ENCODE data around the gene NRARP.

- no peak for TF ChIP-seq EZH2 (IDR thresholded peaks at IDR 0.05; ENCODE audit: low read depth, unreplicated experiment)
- TF ChIP-seq, protein P1, sequence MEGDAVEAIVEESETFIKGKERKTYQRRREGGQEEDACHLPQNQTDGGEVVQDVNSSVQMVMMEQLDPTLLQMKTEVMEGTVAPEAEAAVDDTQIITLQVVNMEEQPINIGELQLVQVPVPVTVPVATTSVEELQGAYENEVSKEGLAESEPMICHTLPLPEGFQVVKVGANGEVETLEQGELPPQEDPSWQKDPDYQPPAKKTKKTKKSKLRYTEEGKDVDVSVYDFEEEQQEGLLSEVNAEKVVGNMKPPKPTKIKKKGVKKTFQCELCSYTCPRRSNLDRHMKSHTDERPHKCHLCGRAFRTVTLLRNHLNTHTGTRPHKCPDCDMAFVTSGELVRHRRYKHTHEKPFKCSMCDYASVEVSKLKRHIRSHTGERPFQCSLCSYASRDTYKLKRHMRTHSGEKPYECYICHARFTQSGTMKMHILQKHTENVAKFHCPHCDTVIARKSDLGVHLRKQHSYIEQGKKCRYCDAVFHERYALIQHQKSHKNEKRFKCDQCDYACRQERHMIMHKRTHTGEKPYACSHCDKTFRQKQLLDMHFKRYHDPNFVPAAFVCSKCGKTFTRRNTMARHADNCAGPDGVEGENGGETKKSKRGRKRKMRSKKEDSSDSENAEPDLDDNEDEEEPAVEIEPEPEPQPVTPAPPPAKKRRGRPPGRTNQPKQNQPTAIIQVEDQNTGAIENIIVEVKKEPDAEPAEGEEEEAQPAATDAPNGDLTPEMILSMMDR (conservative IDR thresholded peaks at IDR 0.05; ENCODE audit: low read depth in 2 of 2): no peak
- TF ChIP-seq POLR2AphosphoS5 (IDR thresholded peaks at IDR 0.05; ENCODE audit: low read depth): no peak
- TF ChIP-seq CREB1 (CRISPR knock-in tag; IDR thresholded peaks at IDR 0.05; ENCODE audit: low read depth): no peak
- TF ChIP-seq ZNF331 (CRISPR knock-in tag; IDR thresholded peaks at IDR 0.05; ENCODE audit: low read depth): no peak
- TF ChIP-seq STAT1 (IDR thresholded peaks at IDR 0.05; ENCODE audit: unreplicated experiment): no peak
- TF ChIP-seq, protein P2, sequence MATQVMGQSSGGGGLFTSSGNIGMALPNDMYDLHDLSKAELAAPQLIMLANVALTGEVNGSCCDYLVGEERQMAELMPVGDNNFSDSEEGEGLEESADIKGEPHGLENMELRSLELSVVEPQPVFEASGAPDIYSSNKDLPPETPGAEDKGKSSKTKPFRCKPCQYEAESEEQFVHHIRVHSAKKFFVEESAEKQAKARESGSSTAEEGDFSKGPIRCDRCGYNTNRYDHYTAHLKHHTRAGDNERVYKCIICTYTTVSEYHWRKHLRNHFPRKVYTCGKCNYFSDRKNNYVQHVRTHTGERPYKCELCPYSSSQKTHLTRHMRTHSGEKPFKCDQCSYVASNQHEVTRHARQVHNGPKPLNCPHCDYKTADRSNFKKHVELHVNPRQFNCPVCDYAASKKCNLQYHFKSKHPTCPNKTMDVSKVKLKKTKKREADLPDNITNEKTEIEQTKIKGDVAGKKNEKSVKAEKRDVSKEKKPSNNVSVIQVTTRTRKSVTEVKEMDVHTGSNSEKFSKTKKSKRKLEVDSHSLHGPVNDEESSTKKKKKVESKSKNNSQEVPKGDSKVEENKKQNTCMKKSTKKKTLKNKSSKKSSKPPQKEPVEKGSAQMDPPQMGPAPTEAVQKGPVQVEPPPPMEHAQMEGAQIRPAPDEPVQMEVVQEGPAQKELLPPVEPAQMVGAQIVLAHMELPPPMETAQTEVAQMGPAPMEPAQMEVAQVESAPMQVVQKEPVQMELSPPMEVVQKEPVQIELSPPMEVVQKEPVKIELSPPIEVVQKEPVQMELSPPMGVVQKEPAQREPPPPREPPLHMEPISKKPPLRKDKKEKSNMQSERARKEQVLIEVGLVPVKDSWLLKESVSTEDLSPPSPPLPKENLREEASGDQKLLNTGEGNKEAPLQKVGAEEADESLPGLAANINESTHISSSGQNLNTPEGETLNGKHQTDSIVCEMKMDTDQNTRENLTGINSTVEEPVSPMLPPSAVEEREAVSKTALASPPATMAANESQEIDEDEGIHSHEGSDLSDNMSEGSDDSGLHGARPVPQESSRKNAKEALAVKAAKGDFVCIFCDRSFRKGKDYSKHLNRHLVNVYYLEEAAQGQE (IDR thresholded peaks at IDR 0.05; ENCODE audit: unreplicated experiment): no peak
- no peak for TF ChIP-seq EZH2phosphoT487 (IDR thresholded peaks at IDR 0.05; ENCODE audit: unreplicated experiment)
- no peak for TF ChIP-seq JUNB (IDR thresholded peaks at IDR 0.05; ENCODE audit: unreplicated experiment)
- no peak for TF ChIP-seq ZNF462 (CRISPR knock-in tag; IDR thresholded peaks at IDR 0.05)
Measured at GRCh38 chr9:137255448-137256114, 46.5 kb downstream of the NRARP start.
